ENCODE measurements around the gene STN1. TPM values are rescaled to one million over a fixed set of nuclear protein-coding genes. Genes with fewer than 3 reads are reported as not detected.

The STN1 gene
- total RNA-seq, 2 donors from 2014 or later, result 13.5 to 19.9 TPM

GRCh38 chr10:103911021-103911459, 6.9 kb downstream of the STN1 start:
- H3K4me3 ChIP-seq (ENCODE audit: low read length), result no peak overlapping the region
- Mint-ChIP-seq H3K4me1 (peaks cover 11% of the 10 kb centered on the region), H3K9me3 (peaks cover 18% of the 10 kb centered on the region), H3K27me3 (ENCODE audit: insufficient read depth) (no peaks in the 10 kb centered on the region), H3K36me3 (ENCODE audit: low read depth) (peaks cover 20% of the 10 kb centered on the region), H3K4me3 (no peak overlapping the region), H3K27ac (no peak overlapping the region)
- no peak for DNase-seq
- H3K4me1 ChIP-seq (ENCODE audit: control insufficient read depth, insufficient read depth, low read length), result no peaks in the 10 kb centered on the region
- H3K27ac ChIP-seq (ENCODE audit: low read depth, low read length), result no peak overlapping the region
- H3K9me3 ChIP-seq (ENCODE audit: control insufficient read depth, low read length), result peaks cover 16% of the 10 kb centered on the region
- H3K27me3 ChIP-seq (ENCODE audit: control insufficient read depth, insufficient read depth, low read length, poor library complexity, severe bottlenecking), result no peaks in the 10 kb centered on the region
- 79 to 100% methylated on average over 3 of the region's 3 CpGs for WGBS, 2 experiments (ENCODE audit: insufficient coverage in 1 of 2, insufficient read length in 1 of 2)
- peaks cover 13% of the 10 kb centered on the region for H3K36me3 ChIP-seq (ENCODE audit: control insufficient read depth, insufficient read depth, low read length)
- H3K9ac ChIP-seq (ENCODE audit: extremely low read depth, low read length, poor library complexity, severe bottlenecking), result no peak overlapping the region
- no peak for TF ChIP-seq CTCF (conservative IDR thresholded peaks at IDR 0.05)

DNA sequence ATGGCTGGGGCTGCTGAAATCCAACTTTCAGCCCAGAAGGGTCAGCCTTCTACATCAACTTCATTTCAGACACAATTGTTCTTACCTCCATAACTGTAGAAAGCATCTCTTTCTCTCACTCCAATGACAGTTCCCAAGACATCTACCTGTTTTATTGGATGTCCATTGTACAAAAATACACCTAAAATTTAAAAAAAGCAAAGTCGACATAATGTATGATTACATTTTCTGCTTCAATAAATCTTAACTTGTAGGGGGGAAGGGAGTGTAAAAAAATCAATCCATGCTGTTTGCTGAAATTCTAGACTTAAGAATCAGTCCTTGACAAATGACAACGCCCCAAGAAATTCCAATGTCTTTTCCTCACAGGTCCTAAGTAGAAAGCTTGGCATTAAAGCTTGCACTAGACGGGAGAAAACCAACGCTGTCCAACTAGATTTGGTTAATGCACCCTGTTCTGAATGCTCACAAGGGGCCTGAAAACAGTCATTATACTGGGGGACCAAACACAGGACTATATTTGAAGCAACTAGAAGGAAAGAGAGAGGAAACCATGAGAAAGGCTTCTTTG, 7.5 kb downstream of the STN1 start:
- peaks cover 11% of the 10 kb centered on the region for H3K4me1 Mint-ChIP-seq
- Histone ChIP-seq H3K4me3 (ENCODE audit: low read length) (no peak overlapping the region), H3K9ac (ENCODE audit: extremely low read depth, low read length, poor library complexity, severe bottlenecking) (no peak overlapping the region), H3K36me3 (ENCODE audit: control insufficient read depth, insufficient read depth, low read length) (peaks cover 8% of the 10 kb centered on the region), H3K27ac (ENCODE audit: low read depth, low read length) (no peak overlapping the region), H3K9me3 (ENCODE audit: control insufficient read depth, low read length) (peaks cover 12% of the 10 kb centered on the region), H3K27me3 (ENCODE audit: control insufficient read depth, insufficient read depth, low read length, poor library complexity, severe bottlenecking) (no peaks in the 10 kb centered on the region), H3K4me1 (ENCODE audit: control insufficient read depth, insufficient read depth, low read length) (no peaks in the 10 kb centered on the region)
- DNase-seq, result no peak
- H3K27ac Mint-ChIP-seq, result no peak overlapping the region
- 86 to 93% methylated on average over 3 of the region's 4 CpGs for WGBS, 2 experiments (ENCODE audit: insufficient coverage in 1 of 2, insufficient read length in 1 of 2)
- peaks cover 15% of the 10 kb centered on the region for H3K36me3 Mint-ChIP-seq (ENCODE audit: low read depth)
- no peak for TF ChIP-seq CTCF (conservative IDR thresholded peaks at IDR 0.05)
- H3K27me3 Mint-ChIP-seq (ENCODE audit: insufficient read depth), result no peaks in the 10 kb centered on the region
- H3K9me3 Mint-ChIP-seq, result peaks cover 16% of the 10 kb centered on the region
- H3K4me3 Mint-ChIP-seq, result no peak overlapping the region

GRCh38 chr10:103905441-103905840, 12.5 kb downstream of the STN1 start:
- TF ChIP-seq CTCF (conservative IDR thresholded peaks at IDR 0.05), result no peak
- no peak overlapping the region for H3K27ac Mint-ChIP-seq
- no peak for DNase-seq
- H3K9me3 Mint-ChIP-seq, result no peaks in the 10 kb centered on the region
- Histone ChIP-seq H3K4me1 (ENCODE audit: control insufficient read depth, insufficient read depth, low read length) (no peaks in the 10 kb centered on the region), H3K9me3 (ENCODE audit: control insufficient read depth, low read length) (no peaks in the 10 kb centered on the region), H3K9ac (ENCODE audit: extremely low read depth, low read length, poor library complexity, severe bottlenecking) (no peak overlapping the region), H3K27me3 (ENCODE audit: control insufficient read depth, insufficient read depth, low read length, poor library complexity, severe bottlenecking) (no peaks in the 10 kb centered on the region), H3K27ac (ENCODE audit: low read depth, low read length) (no peak overlapping the region), H3K4me3 (ENCODE audit: low read length) (no peak overlapping the region), H3K36me3 (ENCODE audit: control insufficient read depth, insufficient read depth, low read length) (peaks cover 8% of the 10 kb centered on the region)
- peaks cover 11% of the 10 kb centered on the region for H3K4me1 Mint-ChIP-seq
- 86 to 93% methylated on average over 3 to 4 of the region's 4 CpGs for WGBS, 2 experiments (ENCODE audit: insufficient coverage in 1 of 2, insufficient read length in 1 of 2)
- no peaks in the 10 kb centered on the region for H3K27me3 Mint-ChIP-seq (ENCODE audit: insufficient read depth)
- H3K4me3 Mint-ChIP-seq, result no peak overlapping the region
- peaks cover 8% of the 10 kb centered on the region for H3K36me3 Mint-ChIP-seq (ENCODE audit: low read depth)
